Right lobe of liver (tissue), 4 donors: ENCODE data around the gene PNPLA7.

Experiments used
- CTCF ChIP-seq, 4 donors: fragments of 200-600 bp in 3 of 4; fragments of 450-650 bp in 1 of 4; IDR thresholded peaks; one replicate each; pipeline versions ENCODE4 v1.5.1 to v1.8.0; 2016 to 2022; ENCODE audit warnings: antibody characterized with exemption in 4 of 4, mild to moderate bottlenecking in 2 of 4
- POLR2A ChIP-seq: fragments of 450-650 bp; IDR thresholded peaks from one replicate; pipeline ENCODE4 v1.6.1; 2017; ENCODE audit warnings: antibody characterized with exemption, mild to moderate bottlenecking
- donor health status: DM: no; HTN: no; CAD: no.
- donor health status: DM: no; HTN: no; CAD: no.
- donor health status: DM: no; HTN: yes; CAD: no.

GRCh38 chr9:137493364-137494103 is 56.7 kb downstream of the PNPLA7 start:
- TF ChIP-seq POLR2A (no peak), CTCF (IDR thresholded peaks at IDR 0.05) (no peak)
